H1 (cell line): ENCODE measurements around the gene ARSI. TPM values are rescaled to one million over a fixed set of nuclear protein-coding genes. Genes with fewer than 3 reads are reported as not detected.

Source experiments
- CTCF ChIA-PET: fragments of 300-600 bp; sonication (Branson Sonifier 250); formaldehyde crosslinking; loops from one replicate; lab custom pipeline; 2021; ENCODE audit not compliant: partially characterized antibody; lab: Charles Lee
- POLR2A ChIA-PET: fragments of 300-600 bp; sonication (Branson Sonifier 250); formaldehyde crosslinking; loops from one replicate; lab custom pipeline; 2021; ENCODE audit warnings: inconsistent platforms; ENCODE audit not compliant: partially characterized antibody; lab: Charles Lee
- DNase-seq, 2 experiments: peaks; one replicate each; pipeline versions ENCODE4 v3.0.0 to v3.0.0-alpha.2; 2010 to 2022; ENCODE audit warnings: low spot score in 2 of 2, low read depth in 1 of 2, mixed read lengths in 1 of 2
- FAIRE-seq: peaks from 2 replicates; lab custom pipeline; 2011; peaks lifted over from hg19 to GRCh38; lab: Jason Lieb, UNC
- H2AFZ ChIP-seq: 2 replicates; pipeline ENCODE4 v1.8.1; 2012; ENCODE audit warnings: low read length, inconsistent platforms
- H2AK5ac ChIP-seq: 2 replicates; pipeline ENCODE4 v1.6.1; 2013; ENCODE audit warnings: low read depth, low read length
- H2BK120ac ChIP-seq: replicated peaks from 2 replicates; pipeline ENCODE3; 2013; ENCODE audit warnings: low read depth, low read length, inconsistent platforms
- H2BK12ac ChIP-seq: 2 replicates; pipeline ENCODE4 v1.6.1; 2013; ENCODE audit warnings: low read depth, low read length
- H2BK15ac ChIP-seq: 2 replicates; pipeline ENCODE4 v1.6.1; 2013; ENCODE audit warnings: low read length
- H2BK20ac ChIP-seq: 2 replicates; pipeline ENCODE4 v1.6.1; 2013; ENCODE audit warnings: low read length
- H2BK5ac ChIP-seq: 2 replicates; pipeline ENCODE4 v1.6.1; 2013; ENCODE audit warnings: low read depth, low read length
- H3K14ac ChIP-seq: 2 replicates; pipeline ENCODE4 v1.6.1; 2013; ENCODE audit warnings: inconsistent platforms; ENCODE audit not compliant: insufficient read length
- H3K18ac ChIP-seq: 2 replicates; pipeline ENCODE4 v1.6.1; 2013; ENCODE audit warnings: low read length; ENCODE audit errors: extremely low read depth
- H3K23ac ChIP-seq: 2 replicates; pipeline ENCODE4 v1.6.1; 2013; ENCODE audit warnings: inconsistent platforms; ENCODE audit not compliant: insufficient read length
- H3K23me2 ChIP-seq: 2 replicates; pipeline ENCODE4 v1.6.1; 2013; ENCODE audit warnings: low read depth, low read length
- H3K27ac ChIP-seq: 2 replicates; pipeline ENCODE4 v1.6.1; 2011; ENCODE audit warnings: low read depth, low read length, inconsistent platforms
- H3K27me3 ChIP-seq, 4 experiments: replicated peaks in 1 of 4; 1 replicate in 1 of 4; 2 replicates in 3 of 4; pipeline versions ENCODE4 v1.6.1 to v1.8.1; 2011 to 2013; ENCODE audit warnings: low read length in 3 of 4, mild to moderate bottlenecking in 3 of 4, inconsistent platforms in 2 of 4, mixed read lengths in 2 of 4, moderate library complexity in 1 of 4; ENCODE audit not compliant: control insufficient read depth in 3 of 4, insufficient read depth in 3 of 4; ENCODE audit errors: extremely low read depth in 1 of 4
- H3K36me3 ChIP-seq, 4 experiments: 2 replicates each; pipeline versions ENCODE4 v1.6.1 to v1.8.1; 2011 to 2013; ENCODE audit warnings: mild to moderate bottlenecking in 4 of 4, low read length in 3 of 4, moderate library complexity in 2 of 4, control low read depth in 1 of 4, inconsistent platforms in 1 of 4; ENCODE audit not compliant: insufficient read depth in 4 of 4, control insufficient read depth in 2 of 4
- H3K4ac ChIP-seq: replicated peaks from 2 replicates; pipeline ENCODE3; 2013; ENCODE audit warnings: low read length, low read depth, mixed read lengths, inconsistent platforms; ENCODE audit not compliant: insufficient read length
- H3K4me1 ChIP-seq, 4 experiments: replicated peaks in 1 of 4; 1 replicate in 1 of 4; 2 replicates in 3 of 4; pipeline versions ENCODE4 v1.6.1 to v1.8.1; 2011 to 2013; ENCODE audit warnings: low read length in 3 of 4, inconsistent platforms in 2 of 4, mixed read lengths in 1 of 4; ENCODE audit not compliant: insufficient read depth in 4 of 4, control insufficient read depth in 3 of 4
- H3K4me2 ChIP-seq, 2 experiments: 2 replicates each; pipeline versions ENCODE4 v1.6.1 to v1.8.1; 2011 to 2013; ENCODE audit warnings: low read depth in 2 of 2, low read length in 2 of 2, control low read depth in 1 of 2, inconsistent platforms in 1 of 2, mild to moderate bottlenecking in 1 of 2; ENCODE audit not compliant: insufficient read depth in 1 of 2
- H3K4me3 ChIP-seq, 4 experiments: fragments of 200-600, 300-600 bp in 1 of 4; sonication (generic), shearing (Covaris generic), sonication (Bioruptor Twin) in 1 of 4; 2 replicates each; pipeline versions ENCODE4 v1.5.1 to v1.8.1; 2011 to 2016; ENCODE audit warnings: low read length in 4 of 4, low read depth in 3 of 4, control low read depth in 2 of 4, inconsistent platforms in 2 of 4, mild to moderate bottlenecking in 2 of 4, mixed read lengths in 1 of 4, moderate library complexity in 1 of 4; ENCODE audit not compliant: insufficient read depth in 2 of 4; ENCODE audit errors: extremely low read depth in 1 of 4
- H3K56ac ChIP-seq: replicated peaks from 2 replicates; pipeline ENCODE3; 2013; ENCODE audit warnings: low read depth, mild to moderate bottlenecking, mixed read lengths, low read length, inconsistent platforms; ENCODE audit not compliant: insufficient read length
- H3K79me1 ChIP-seq: 2 replicates; pipeline ENCODE4 v1.6.1; 2013; ENCODE audit warnings: low read depth, low read length, control low read depth
- H3K79me2 ChIP-seq, 2 experiments: 2 replicates each; pipeline versions ENCODE4 v1.6.1 to v1.8.1; 2012 to 2013; ENCODE audit warnings: low read length in 2 of 2, mild to moderate bottlenecking in 2 of 2, inconsistent platforms in 1 of 2; ENCODE audit not compliant: insufficient read depth in 2 of 2, control insufficient read depth in 1 of 2
- H3K9ac ChIP-seq, 4 experiments: replicated peaks in 1 of 4; 1 replicate in 1 of 4; 2 replicates in 3 of 4; pipeline versions ENCODE4 v1.6.1 to v1.8.1; 2011 to 2013; ENCODE audit warnings: low read depth in 3 of 4, low read length in 3 of 4, control low read depth in 2 of 4, mild to moderate bottlenecking in 2 of 4, moderate library complexity in 2 of 4, inconsistent platforms in 1 of 4; ENCODE audit errors: extremely low read depth in 1 of 4
- H3K9me3 ChIP-seq, 2 experiments: 2 replicates each; pipeline versions ENCODE4 v1.6.1 to v1.8.1; 2012 to 2013; ENCODE audit warnings: mild to moderate bottlenecking in 2 of 2, moderate library complexity in 2 of 2, control low read depth in 1 of 2, inconsistent platforms in 1 of 2, low read depth in 1 of 2, low read length in 1 of 2, mixed read lengths in 1 of 2; ENCODE audit not compliant: insufficient read depth in 2 of 2
- H4K20me1 ChIP-seq, 2 experiments: replicated peaks in 1 of 2; 2 replicates each; pipeline versions ENCODE3 to v1.8.1; 2011 to 2013; ENCODE audit warnings: inconsistent platforms in 2 of 2, low read length in 2 of 2, mild to moderate bottlenecking in 1 of 2; ENCODE audit not compliant: insufficient read depth in 2 of 2, control insufficient read depth in 1 of 2
- H4K5ac ChIP-seq: 2 replicates; pipeline ENCODE4 v1.6.1; 2013; ENCODE audit warnings: low read length, low read depth, mixed read lengths, inconsistent platforms; ENCODE audit not compliant: insufficient read length
- H4K8ac ChIP-seq: 2 replicates; pipeline ENCODE4 v1.8.0; 2013; ENCODE audit warnings: mild to moderate bottlenecking, moderate library complexity, low read length, inconsistent platforms; ENCODE audit not compliant: insufficient read depth; ENCODE audit errors: extremely low read depth
- H4K91ac ChIP-seq: replicated peaks from 2 replicates; pipeline ENCODE3; 2013; ENCODE audit warnings: low read length, mixed read lengths, inconsistent platforms; ENCODE audit not compliant: insufficient read length
- CBX8 ChIP-seq: fragments of 300-800, 300-1000 bp; sonication (generic); IDR thresholded peaks from 2 replicates; pipeline ENCODE4 v1.7.1; 2016; ENCODE audit warnings: low read depth, low read length, borderline replicate concordance
- GTF2F1 ChIP-seq: IDR thresholded peaks from 2 replicates; pipeline ENCODE4 v1.6.1; 2012; ENCODE audit warnings: low read depth, low read length, improper control_type of control experiment, borderline replicate concordance
- KDM1A ChIP-seq: fragments of 200-600, 300-600 bp; sonication (generic); IDR thresholded peaks from 2 replicates; pipeline ENCODE4 v1.7.1; 2016; ENCODE audit warnings: mild to moderate bottlenecking, low read length, borderline replicate concordance
- KDM4A ChIP-seq: IDR thresholded peaks from one replicate; pipeline ENCODE4 v1.7.1; 2012; ENCODE audit warnings: low read depth, mild to moderate bottlenecking, moderate library complexity, low read length, inconsistent platforms; ENCODE audit not compliant: severe bottlenecking
- MAFK ChIP-seq: IDR thresholded peaks from 2 replicates; pipeline ENCODE4 v1.6.1; 2012; ENCODE audit warnings: low read depth, mild to moderate bottlenecking, improper control_type of control experiment, low read length
- POLR2AphosphoS5 ChIP-seq: IDR thresholded peaks from 2 replicates; pipeline ENCODE4 v1.6.1; 2011; ENCODE audit warnings: low read depth, low read length
- RNF2 ChIP-seq: fragments of 200-900, 300-1000 bp; sonication (generic); IDR thresholded peaks from 2 replicates; pipeline ENCODE4 v1.7.1; 2016; ENCODE audit warnings: borderline replicate concordance, low read depth, mild to moderate bottlenecking, antibody characterized with exemption, low read length; ENCODE audit not compliant: poor library complexity, severe bottlenecking; ENCODE audit errors: missing control alignments
- SP2 ChIP-seq: IDR thresholded peaks from 2 replicates; pipeline ENCODE4 v1.6.1; 2012; ENCODE audit warnings: mild to moderate bottlenecking, low read length, inconsistent platforms
- TEAD4 ChIP-seq: IDR thresholded peaks from 2 replicates; pipeline ENCODE4 v1.6.1; 2012; ENCODE audit warnings: low read depth, low read length, inconsistent platforms, mixed read lengths
- WGBS, 2 experiments: shearing (Covaris generic) in 1 of 2; methylation state at CpG; one replicate each; pipeline versions ENCODE4 v1.1.6 to v1.1.7; 2013 to 2015; ENCODE audit warnings: low lambda C conversion rate in 2 of 2, mixed read lengths in 2 of 2, inconsistent platforms in 1 of 2, low coverage in 1 of 2, missing lambda C conversion rate in 1 of 2; ENCODE audit not compliant: insufficient replicate concordance in 2 of 2, insufficient coverage in 1 of 2, insufficient read length in 1 of 2; ENCODE audit errors: extremely low coverage in 1 of 2, missing lambda C conversion rate in 1 of 2; 5-methylcytosine and 5-hydroxymethylcytosine counted together
- polyA plus RNA-seq, 7 experiments: library from polyadenylated mRNA; depleted of rRNA in 3 of 7; stranded (reverse) in 5 of 7; unstranded in 2 of 7; fragments of >200 nt in 5 of 7; fragments of 200-250 nt in 2 of 7; gene quantifications; 1 replicate in 5 of 7; 2 replicates in 1 of 7; 4 replicates in 1 of 7; pipeline versions ENCODE4 v1.2.1 to v1.2.3, GENCODE V29; 2011 to 2013; ENCODE audit warnings: missing spikeins in 2 of 7, mixed read lengths in 2 of 7
- total RNA-seq: library from RNA; stranded (reverse); fragmentation: NEBNext Ultra II Directional; extraction: Animal tissue kit (Norgen Biotek cat#: 25700); gene quantifications from 2 replicates; pipeline ENCODE4 v1.2.1, GENCODE V29; 2021

Gene ARSI
- total and polyA plus RNA-seq, 2 of the 8 experiments (the other 6 are each of a cell fraction or from before 2014, with no cell fraction given), result 4.5 to 6.7 TPM

- no peak overlapping the region for H3K27ac ChIP-seq
- TF ChIP-seq SP2 (no peak), MAFK (no peak), CBX8 (no peak), KDM4A (no peak), GTF2F1 (no peak), RNF2 (no peak), TEAD4 (no peak), POLR2AphosphoS5 (no peak), KDM1A (no peak)
- H2AFZ ChIP-seq, result no peak overlapping the region
- H3K4me3 ChIP-seq, result no peak overlapping the region
- no peak overlapping the region for H4K8ac ChIP-seq
- H3K56ac ChIP-seq, result no peak overlapping the region
- H2BK5ac ChIP-seq, result no peak overlapping the region
- no peaks in the 10 kb centered on the region for H3K79me2 ChIP-seq
- DNase-seq (no peak), FAIRE-seq (no peak)
- H3K18ac ChIP-seq, result no peak overlapping the region
- H4K20me1 ChIP-seq, result no peaks in the 10 kb centered on the region
- no peak overlapping the region for H2BK12ac ChIP-seq
- no peaks in the 10 kb centered on the region; the same call in 1 of the 2 replicates for H3K23me2 ChIP-seq
- ChIA-PET CTCF (interaction anchor here (0.8 to 2.6 kb wide), 16 partner anchors 10 to 137 kb away, joined by 3 to 10 read pairs (median 4); no protein-coding TSS in a partner anchor), POLR2A (interaction anchor here (0.9 to 1.4 kb wide), 2 partner anchors 9 to 121 kb away, joined by 3 to 4 read pairs; no protein-coding TSS in a partner anchor)
- H4K91ac ChIP-seq, result no peak overlapping the region
- no peaks in the 10 kb centered on the region for H3K27me3 ChIP-seq
- H3K4ac ChIP-seq, result no peak overlapping the region
- H3K23ac ChIP-seq, result no peak overlapping the region
- H3K36me3 ChIP-seq, result no peaks in the 10 kb centered on the region
- no peak overlapping the region for H3K9ac ChIP-seq
- no peak overlapping the region for H3K4me2 ChIP-seq
- 0 out of 7 replicates have a peak, but pooled peaks cover 0 to 2% (median 0%) of the 10 kb centered on the region in 4 experiments for H3K4me1 ChIP-seq
- H2BK15ac ChIP-seq, result no peak overlapping the region
- H3K79me1 ChIP-seq, result no peaks in the 10 kb centered on the region
- H3K14ac ChIP-seq, result no peak overlapping the region
- no peak overlapping the region for H2AK5ac ChIP-seq
- H2BK120ac ChIP-seq, result no peak overlapping the region
- 90% methylated on average over 5 of the region's 5 CpGs; no CpG with 5 or more reads in 1 of the 2 experiments for WGBS, 2 experiments
- no peaks in the 10 kb centered on the region for H3K9me3 ChIP-seq
- H4K5ac ChIP-seq, result no peak overlapping the region
- no peak overlapping the region for H2BK20ac ChIP-seq
These were observed 56.3 kb downstream of the ARSI start for GRCh38 chr5:150246429-150246828.
